Upper lobe of left lung (tissue), 4 donors: Measurements from ENCODE around the gene DROSHA.

Experiments
- POLR2AphosphoS5 ChIP-seq, 2 donors: sonication (generic); formaldehyde crosslinking; IDR thresholded peaks; one replicate each; pipeline ENCODE4 v1.5.1; 2017; ENCODE audit warnings: antibody characterized with exemption in 2 of 2
- TF ChIP-seq, protein P1 (sequence below), 6 experiments: fragments of 450-650 bp in 4 of 6; fragments of 200-600 bp in 2 of 6; sonication (generic) in 2 of 6; IDR thresholded peaks; one replicate each; pipeline ENCODE4 v1.5.1; 2016 to 2019; ENCODE audit warnings: antibody characterized with exemption in 6 of 6

DNA sequence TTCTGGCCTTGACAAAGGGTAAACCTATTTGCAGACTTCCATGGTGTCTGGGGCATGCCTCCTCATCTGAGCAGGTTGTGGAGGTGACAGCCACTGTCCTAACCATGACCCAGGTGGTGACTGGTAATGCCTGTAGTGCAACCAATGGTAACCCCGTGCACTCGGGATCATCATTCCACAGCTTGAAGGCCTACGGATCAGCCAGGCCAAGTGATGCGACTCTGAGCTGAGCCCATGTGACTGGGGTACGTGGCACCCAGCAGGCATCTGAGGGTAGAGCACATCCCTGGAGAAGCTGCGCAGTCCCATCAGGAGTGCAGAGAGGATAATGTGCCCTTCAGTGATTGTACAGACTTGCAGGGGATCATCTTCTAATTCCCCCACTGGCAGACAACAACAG lies 35.0 kb downstream of the DROSHA start:
- TF ChIP-seq, protein P1, sequence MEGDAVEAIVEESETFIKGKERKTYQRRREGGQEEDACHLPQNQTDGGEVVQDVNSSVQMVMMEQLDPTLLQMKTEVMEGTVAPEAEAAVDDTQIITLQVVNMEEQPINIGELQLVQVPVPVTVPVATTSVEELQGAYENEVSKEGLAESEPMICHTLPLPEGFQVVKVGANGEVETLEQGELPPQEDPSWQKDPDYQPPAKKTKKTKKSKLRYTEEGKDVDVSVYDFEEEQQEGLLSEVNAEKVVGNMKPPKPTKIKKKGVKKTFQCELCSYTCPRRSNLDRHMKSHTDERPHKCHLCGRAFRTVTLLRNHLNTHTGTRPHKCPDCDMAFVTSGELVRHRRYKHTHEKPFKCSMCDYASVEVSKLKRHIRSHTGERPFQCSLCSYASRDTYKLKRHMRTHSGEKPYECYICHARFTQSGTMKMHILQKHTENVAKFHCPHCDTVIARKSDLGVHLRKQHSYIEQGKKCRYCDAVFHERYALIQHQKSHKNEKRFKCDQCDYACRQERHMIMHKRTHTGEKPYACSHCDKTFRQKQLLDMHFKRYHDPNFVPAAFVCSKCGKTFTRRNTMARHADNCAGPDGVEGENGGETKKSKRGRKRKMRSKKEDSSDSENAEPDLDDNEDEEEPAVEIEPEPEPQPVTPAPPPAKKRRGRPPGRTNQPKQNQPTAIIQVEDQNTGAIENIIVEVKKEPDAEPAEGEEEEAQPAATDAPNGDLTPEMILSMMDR (IDR thresholded peaks at IDR 0.05): no peak
- no peak for TF ChIP-seq POLR2AphosphoS5 (IDR thresholded peaks at IDR 0.05)
